HEK293 (cell line): Measurements from ENCODE around the gene BRD3.

ENCODE experiments used
- ZNF768 ChIP-seq: fragments of 450-650 bp; formaldehyde crosslinking; IDR thresholded peaks from 2 replicates; pipeline ENCODE4 v1.5.1; 2018; ENCODE audit warnings: missing biosample characterization, mild to moderate bottlenecking, missing genetic modification characterization
- TF ChIP-seq, protein P1 (sequence below): fragments of 450-650 bp; formaldehyde crosslinking; IDR thresholded peaks from 2 replicates; pipeline ENCODE4 v1.5.1; 2016; ENCODE audit warnings: missing biosample characterization, missing genetic modification characterization
- TF ChIP-seq, protein P2 (sequence below): fragments of 450-650 bp; formaldehyde crosslinking; IDR thresholded peaks from 2 replicates; pipeline ENCODE4 v1.5.1; 2016; ENCODE audit warnings: missing biosample characterization, missing genetic modification characterization
- TF ChIP-seq, protein P3 (sequence below): fragments of 450-650 bp; formaldehyde crosslinking; IDR thresholded peaks from 2 replicates; pipeline ENCODE4 v1.5.1; 2016; ENCODE audit warnings: missing biosample characterization, missing genetic modification characterization

GRCh38 chr9:134028575-134029247 is 39.1 kb downstream of the BRD3 start:
- TF ChIP-seq, protein P1, sequence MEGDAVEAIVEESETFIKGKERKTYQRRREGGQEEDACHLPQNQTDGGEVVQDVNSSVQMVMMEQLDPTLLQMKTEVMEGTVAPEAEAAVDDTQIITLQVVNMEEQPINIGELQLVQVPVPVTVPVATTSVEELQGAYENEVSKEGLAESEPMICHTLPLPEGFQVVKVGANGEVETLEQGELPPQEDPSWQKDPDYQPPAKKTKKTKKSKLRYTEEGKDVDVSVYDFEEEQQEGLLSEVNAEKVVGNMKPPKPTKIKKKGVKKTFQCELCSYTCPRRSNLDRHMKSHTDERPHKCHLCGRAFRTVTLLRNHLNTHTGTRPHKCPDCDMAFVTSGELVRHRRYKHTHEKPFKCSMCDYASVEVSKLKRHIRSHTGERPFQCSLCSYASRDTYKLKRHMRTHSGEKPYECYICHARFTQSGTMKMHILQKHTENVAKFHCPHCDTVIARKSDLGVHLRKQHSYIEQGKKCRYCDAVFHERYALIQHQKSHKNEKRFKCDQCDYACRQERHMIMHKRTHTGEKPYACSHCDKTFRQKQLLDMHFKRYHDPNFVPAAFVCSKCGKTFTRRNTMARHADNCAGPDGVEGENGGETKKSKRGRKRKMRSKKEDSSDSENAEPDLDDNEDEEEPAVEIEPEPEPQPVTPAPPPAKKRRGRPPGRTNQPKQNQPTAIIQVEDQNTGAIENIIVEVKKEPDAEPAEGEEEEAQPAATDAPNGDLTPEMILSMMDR (tag by site-specific recombination): no peak
- no peak for TF ChIP-seq ZNF768
- TF ChIP-seq, protein P2, sequence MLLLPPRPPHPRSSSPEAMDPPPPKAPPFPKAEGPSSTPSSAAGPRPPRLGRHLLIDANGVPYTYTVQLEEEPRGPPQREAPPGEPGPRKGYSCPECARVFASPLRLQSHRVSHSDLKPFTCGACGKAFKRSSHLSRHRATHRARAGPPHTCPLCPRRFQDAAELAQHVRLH (tag by site-specific recombination): no peak
- TF ChIP-seq, protein P3, sequence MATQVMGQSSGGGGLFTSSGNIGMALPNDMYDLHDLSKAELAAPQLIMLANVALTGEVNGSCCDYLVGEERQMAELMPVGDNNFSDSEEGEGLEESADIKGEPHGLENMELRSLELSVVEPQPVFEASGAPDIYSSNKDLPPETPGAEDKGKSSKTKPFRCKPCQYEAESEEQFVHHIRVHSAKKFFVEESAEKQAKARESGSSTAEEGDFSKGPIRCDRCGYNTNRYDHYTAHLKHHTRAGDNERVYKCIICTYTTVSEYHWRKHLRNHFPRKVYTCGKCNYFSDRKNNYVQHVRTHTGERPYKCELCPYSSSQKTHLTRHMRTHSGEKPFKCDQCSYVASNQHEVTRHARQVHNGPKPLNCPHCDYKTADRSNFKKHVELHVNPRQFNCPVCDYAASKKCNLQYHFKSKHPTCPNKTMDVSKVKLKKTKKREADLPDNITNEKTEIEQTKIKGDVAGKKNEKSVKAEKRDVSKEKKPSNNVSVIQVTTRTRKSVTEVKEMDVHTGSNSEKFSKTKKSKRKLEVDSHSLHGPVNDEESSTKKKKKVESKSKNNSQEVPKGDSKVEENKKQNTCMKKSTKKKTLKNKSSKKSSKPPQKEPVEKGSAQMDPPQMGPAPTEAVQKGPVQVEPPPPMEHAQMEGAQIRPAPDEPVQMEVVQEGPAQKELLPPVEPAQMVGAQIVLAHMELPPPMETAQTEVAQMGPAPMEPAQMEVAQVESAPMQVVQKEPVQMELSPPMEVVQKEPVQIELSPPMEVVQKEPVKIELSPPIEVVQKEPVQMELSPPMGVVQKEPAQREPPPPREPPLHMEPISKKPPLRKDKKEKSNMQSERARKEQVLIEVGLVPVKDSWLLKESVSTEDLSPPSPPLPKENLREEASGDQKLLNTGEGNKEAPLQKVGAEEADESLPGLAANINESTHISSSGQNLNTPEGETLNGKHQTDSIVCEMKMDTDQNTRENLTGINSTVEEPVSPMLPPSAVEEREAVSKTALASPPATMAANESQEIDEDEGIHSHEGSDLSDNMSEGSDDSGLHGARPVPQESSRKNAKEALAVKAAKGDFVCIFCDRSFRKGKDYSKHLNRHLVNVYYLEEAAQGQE (tag by site-specific recombination): no peak
